Lower leg skin (tissue), 3 donors: ENCODE data around the gene CDH18.
"Not testable (repeated sequence)": the region's sequence is repeated elsewhere in the genome, so short reads cannot be mapped to it uniquely, and the experiment has no call there.

Source experiments
- POLR2A ChIP-seq, 2 donors: fragments of 450-650 bp; IDR thresholded peaks; one replicate each; pipeline ENCODE4 v1.6.1; 2016 to 2017; ENCODE audit warnings: antibody characterized with exemption in 2 of 2, mild to moderate bottlenecking in 1 of 2, moderate library complexity in 1 of 2
- TF ChIP-seq, protein P1 (sequence below), 3 donors: fragments of 450-650 bp; IDR thresholded peaks; one replicate each; pipeline ENCODE4 v1.5.1; 2016; ENCODE audit warnings: antibody characterized with exemption in 3 of 3, mild to moderate bottlenecking in 3 of 3, moderate library complexity in 2 of 3

DNA sequence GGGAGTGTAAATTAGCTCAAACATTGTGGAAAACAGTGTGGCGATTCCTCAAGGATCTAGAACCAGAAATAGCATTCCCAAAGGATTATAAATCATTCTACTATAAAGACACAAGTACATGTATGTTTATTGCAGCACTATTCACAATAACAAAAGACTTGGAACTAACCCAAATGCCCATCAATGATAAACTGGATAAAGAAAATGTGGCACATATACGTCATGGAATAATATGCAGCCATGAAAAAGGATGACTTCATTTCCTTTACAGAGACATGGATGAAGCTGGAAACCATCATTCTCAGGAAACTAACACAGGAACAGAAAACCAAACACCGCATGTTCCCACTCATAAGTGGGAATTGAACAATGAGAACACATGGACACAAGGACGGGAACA, 175.3 kb downstream of the CDH18 start:
- TF ChIP-seq, protein P1, sequence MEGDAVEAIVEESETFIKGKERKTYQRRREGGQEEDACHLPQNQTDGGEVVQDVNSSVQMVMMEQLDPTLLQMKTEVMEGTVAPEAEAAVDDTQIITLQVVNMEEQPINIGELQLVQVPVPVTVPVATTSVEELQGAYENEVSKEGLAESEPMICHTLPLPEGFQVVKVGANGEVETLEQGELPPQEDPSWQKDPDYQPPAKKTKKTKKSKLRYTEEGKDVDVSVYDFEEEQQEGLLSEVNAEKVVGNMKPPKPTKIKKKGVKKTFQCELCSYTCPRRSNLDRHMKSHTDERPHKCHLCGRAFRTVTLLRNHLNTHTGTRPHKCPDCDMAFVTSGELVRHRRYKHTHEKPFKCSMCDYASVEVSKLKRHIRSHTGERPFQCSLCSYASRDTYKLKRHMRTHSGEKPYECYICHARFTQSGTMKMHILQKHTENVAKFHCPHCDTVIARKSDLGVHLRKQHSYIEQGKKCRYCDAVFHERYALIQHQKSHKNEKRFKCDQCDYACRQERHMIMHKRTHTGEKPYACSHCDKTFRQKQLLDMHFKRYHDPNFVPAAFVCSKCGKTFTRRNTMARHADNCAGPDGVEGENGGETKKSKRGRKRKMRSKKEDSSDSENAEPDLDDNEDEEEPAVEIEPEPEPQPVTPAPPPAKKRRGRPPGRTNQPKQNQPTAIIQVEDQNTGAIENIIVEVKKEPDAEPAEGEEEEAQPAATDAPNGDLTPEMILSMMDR (IDR thresholded peaks at IDR 0.05) = not testable (repeated sequence)
- TF ChIP-seq POLR2A (IDR thresholded peaks at IDR 0.05) = not testable (repeated sequence)
